GM18907 (cell line): ENCODE measurements around the gene ERICH6B.

Experiments used
- ATAC-seq: cut with Tn5 transposase; IDR thresholded peaks from one replicate; pipeline ENCODE4 v1.9.1; 2021; ENCODE audit warnings: mild to moderate bottlenecking, moderate library complexity; ENCODE audit not compliant: unreplicated experiment

Gene ERICH6B

GRCh38 chr13:45545686-45546409 is 69.7 kb downstream of the ERICH6B start:
- no peak for ATAC-seq

GRCh38 chr13:45544520-45544919 is 71.0 kb downstream of the ERICH6B start:
- ATAC-seq: no peak

DNA sequence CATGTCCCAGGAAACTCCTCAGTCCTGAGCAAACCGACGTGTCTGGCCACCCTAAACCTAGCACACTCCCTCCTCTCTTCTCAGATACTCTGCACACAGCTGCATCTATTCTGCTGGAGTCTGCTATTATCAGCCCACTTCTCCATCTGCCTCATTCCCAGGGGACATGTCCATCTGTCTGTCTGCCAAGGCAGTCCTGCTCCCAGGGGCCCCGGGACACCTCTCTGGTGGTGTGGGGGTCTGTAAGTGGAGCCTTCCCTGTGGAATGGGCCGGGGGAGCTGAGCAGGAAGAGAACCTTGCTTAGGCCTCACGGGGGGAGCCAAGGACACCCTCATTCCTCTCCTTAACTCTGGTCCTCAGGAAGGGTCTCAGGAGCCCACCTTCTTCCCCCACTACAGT is 72.7 kb downstream of the ERICH6B start:
- ATAC-seq: no peak

DNA sequence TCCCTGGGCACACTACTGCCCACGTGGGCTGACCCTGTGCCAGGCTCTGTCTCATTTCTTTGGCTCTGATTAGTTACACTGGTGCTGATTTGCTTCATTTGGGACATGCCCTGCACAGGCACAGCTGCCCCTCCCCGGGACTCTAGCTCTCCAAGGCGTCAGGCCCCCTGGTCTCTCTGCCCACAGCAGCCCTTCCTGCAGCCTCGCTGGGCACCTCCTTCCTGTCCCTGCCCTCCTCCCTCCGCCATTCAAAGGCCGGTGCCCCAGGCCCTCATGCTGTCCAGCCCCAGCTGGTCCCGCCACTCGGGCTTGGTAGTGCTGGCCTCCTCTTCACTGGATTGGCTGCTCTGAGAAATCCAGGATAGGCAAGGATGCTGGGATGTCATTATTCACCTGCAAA is 73.1 kb downstream of the ERICH6B start:
- ATAC-seq: no peak

- no peak for ATAC-seq
Observed at GRCh38 chr13:45541806-45542205, 73.7 kb downstream of the ERICH6B start.

DNA sequence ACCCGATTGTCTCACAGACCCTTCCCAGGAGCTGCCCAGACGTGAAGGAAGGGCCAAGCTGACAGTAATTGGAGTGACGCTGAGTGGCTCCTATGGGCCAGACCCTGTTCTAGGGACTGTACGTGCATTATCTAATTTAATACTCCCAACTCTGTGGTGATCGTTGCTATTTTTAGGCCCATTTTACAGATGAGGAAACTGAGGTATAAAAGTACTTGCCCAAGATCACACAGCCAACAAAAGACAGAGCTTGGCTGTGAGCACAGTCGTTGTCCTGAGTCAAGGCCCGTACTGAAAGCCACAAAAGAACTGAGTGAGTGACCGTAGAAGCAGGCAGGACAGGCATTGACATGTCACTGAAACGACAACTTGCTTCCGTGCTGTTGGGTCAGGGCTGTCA is 74.7 kb downstream of the ERICH6B start:
- no peak for ATAC-seq

GRCh38 chr13:45540195-45540594 is 75.3 kb downstream of the ERICH6B start:
- ATAC-seq: no peak

GRCh38 chr13:45538382-45538781 is 77.2 kb downstream of the ERICH6B start:
- no peak for ATAC-seq

DNA sequence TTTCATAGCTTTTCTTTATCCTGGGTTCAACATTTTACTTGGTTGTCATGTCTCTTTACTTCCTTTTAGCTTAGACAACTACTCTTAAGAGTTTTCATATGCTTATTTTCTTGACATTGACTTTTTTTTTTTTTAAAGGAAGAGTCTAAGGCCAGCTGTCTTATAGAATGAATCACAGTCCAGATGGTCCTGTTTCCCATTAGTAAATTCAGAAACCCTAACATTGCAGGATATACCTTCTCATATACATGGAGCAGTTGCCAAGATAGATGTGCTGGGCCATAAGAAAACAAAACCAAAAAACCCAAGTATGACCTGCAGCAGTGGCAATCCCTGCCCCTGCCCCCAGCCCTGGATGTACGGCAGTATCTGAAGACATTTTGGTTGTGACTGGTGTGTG is 78.0 kb downstream of the ERICH6B start:
- no peak for ATAC-seq

GRCh38 chr13:45536224-45536623 is 79.3 kb downstream of the ERICH6B start:
- no peak for ATAC-seq

DNA sequence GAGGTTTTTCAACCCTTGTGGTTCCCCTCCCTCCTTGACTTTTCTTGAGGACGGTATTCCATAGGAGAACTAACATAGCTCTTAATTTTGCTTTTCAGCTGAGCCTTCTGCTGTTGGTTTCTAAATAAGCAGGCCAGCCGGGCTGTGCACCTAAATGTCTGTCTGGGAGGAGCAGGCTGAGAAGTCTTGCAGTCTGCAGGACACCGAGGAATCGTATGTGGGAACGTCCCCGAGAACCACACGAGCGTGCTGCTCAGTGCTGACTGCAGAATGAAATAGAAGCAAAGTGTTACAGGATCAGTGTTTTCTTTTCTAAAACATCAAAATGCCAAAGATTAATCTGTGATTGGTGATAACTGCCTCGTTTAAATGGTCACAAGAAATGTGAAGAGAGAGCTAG is 80.9 kb downstream of the ERICH6B start:
- ATAC-seq: no peak

- ATAC-seq: no peak
Observed at GRCh38 chr13:45529758-45530157, 85.8 kb downstream of the ERICH6B start.

GRCh38 chr13:45527699-45528462 is 87.7 kb downstream of the ERICH6B start:
- ATAC-seq: no peak

GRCh38 chr13:45522571-45522970 is 93.0 kb downstream of the ERICH6B start:
- ATAC-seq: no peak

GRCh38 chr13:45521297-45521696 is 94.2 kb downstream of the ERICH6B start:
- no peak for ATAC-seq

DNA sequence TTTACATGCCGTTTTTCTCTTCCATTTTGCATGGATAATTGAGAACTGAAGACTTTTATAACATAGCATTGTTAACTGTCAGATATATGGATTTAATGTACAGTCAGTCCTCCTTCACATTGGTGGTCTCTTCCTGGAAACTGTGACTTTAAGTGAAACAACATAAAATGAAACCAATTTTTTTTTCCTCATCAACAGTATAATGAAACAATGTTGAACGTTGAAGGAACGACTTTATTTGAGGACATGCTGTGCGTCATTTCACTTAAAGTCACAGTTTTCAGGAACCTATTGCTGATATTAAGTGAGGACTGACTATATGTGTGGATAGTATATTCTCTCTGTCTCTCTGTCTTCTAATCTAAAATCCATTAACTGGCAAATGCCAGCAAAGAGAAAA is 96.0 kb downstream of the ERICH6B start:
- no peak for ATAC-seq

GRCh38 chr13:45518525-45519245 is 96.9 kb downstream of the ERICH6B start:
- no peak for ATAC-seq

- ATAC-seq: no peak
Observed at GRCh38 chr13:45516757-45517156, 98.8 kb downstream of the ERICH6B start.

DNA sequence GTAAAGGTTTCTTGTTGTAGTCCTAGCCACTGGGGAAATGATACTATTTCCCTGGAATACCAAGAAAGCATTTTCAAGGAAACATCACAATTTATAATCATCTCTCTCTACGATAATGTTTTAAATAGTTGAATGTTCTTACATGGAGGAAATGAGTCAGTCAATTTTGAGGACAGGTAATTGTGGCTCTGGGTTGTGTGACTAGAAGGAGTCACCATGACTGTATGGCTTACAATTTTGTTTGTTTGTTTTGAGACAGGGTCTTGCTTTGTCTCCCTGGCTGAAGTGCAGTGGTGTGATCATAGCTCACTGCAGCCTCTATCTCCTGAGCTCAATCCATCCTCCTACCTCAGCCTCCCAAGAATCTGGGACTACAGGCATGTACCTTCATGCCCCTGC is 103.4 kb downstream of the ERICH6B start:
- ATAC-seq: no peak

GRCh38 chr13:45511310-45512097 is 104.0 kb downstream of the ERICH6B start:
- peak; percentile 60 for ATAC-seq

DNA sequence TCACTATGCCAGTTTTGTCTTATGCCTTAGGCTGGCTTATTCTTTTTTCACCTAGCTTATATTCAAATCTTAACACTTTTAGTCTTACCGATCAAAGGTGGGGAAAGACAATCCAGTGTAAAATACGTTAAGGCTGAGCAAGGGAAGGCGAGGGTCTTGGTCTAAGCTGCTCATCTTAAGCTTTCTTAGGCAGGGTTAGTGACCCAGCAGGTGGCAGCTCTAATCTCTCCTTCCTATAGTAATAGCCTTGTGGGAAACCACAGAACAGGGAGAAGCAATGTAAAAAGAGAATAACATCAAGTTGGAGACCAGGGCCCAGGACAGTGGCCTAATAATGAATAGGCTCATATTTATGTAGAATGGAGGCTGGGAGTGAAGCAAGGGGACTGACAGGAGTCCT is 104.9 kb downstream of the ERICH6B start:
- no peak for ATAC-seq
